ENCODE results near the gene SCARB1.

The SCARB1 gene

DNA sequence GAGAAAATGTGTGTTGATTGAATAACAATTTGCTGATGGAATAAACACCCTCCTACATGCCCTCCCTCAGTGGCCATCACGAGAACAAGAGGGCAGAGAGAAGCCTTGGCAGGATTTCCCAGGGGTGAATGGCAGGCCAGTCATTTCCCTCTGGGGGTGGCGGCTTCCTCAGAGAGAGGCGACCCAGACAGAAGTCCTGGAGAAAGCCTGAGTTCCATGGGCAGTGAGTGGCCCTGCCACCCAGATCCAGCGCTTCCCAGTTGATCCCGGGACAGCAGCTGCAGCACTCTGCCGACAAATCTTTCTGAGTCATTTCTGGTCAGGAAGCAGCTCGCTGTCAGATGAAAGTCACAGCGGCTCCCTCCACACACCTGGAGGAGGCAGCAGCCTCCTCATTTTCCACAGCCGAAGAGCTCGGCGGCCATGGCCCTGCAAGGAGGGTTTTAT, 123.0 kb downstream of the SCARB1 start:
- FAIRE-seq (no peak), DNase-seq (ENCODE audit: extremely low spot score, insufficient read length, low read depth) (no peak)

DNA sequence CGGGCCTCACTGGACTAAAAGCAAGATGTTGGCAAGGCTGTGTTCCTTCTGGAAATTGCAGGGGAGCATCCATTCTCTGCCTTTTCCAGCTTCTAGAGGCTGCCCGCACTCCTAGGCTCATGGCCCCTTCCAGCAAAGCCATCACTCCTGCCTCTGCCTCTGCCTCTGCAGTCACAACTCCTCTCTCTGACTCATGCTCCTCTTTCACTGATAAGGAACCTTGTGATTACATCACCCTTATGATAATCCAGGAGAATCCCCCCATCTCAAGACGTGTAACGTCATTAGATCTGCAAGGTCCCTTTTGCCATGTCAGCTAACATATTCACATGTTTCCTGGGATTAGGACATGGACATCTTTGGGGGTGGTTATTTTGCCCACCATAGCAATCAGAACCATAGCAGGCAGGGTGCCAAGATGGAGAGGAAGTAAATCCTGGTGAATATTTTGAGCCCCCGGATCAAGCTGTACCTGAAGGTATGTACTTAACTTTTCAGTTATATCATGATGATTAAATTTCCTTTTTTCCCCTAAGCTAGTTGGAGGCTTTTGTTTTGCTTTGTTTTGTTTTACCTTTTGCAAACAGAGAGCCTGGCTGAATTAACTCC, 123.6 kb downstream of the SCARB1 start:
- no peak for DNase-seq (ENCODE audit: extremely low spot score, insufficient read length, low read depth)
- no peak for FAIRE-seq

DNA sequence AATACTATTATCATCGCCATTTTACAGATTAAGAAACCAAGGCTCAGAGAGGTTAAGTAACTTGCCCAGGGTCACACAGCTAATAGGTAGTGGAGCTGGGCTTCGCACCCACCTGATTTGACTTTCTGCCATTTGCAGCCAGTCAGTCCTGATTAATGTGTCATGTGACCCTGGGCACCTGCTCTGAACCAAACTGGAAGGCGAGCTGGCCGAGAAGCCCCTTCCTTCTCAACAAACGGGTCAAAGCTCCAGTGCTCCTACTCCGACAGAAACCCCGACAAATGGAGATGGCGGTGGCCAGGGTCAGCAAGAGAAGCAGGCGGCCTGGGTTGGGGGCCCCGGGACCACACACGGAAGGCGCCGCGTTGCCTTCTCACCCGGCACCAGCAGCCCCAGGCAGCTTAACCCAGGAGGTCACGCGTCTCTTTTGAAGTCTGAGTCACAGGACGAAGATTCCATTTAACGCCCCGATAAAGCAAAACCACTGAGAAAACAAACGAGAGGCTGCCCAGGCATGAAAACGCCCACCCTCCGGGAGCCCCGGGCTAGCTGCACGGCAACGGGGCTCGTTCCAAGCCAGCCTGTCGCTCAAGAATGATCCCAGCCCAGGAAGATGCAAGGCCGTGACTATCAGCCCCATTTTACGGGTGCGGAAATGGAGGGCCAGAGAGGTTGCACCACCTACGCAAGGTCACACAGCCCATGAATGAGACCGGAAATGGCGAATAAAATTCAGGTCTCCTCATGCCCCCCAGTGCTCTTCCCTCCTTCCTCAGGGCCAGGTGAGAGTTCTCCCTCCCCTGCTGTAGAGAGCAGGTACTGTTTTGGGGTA, 124.8 kb downstream of the SCARB1 start:
- FAIRE-seq, result no peak

DNA sequence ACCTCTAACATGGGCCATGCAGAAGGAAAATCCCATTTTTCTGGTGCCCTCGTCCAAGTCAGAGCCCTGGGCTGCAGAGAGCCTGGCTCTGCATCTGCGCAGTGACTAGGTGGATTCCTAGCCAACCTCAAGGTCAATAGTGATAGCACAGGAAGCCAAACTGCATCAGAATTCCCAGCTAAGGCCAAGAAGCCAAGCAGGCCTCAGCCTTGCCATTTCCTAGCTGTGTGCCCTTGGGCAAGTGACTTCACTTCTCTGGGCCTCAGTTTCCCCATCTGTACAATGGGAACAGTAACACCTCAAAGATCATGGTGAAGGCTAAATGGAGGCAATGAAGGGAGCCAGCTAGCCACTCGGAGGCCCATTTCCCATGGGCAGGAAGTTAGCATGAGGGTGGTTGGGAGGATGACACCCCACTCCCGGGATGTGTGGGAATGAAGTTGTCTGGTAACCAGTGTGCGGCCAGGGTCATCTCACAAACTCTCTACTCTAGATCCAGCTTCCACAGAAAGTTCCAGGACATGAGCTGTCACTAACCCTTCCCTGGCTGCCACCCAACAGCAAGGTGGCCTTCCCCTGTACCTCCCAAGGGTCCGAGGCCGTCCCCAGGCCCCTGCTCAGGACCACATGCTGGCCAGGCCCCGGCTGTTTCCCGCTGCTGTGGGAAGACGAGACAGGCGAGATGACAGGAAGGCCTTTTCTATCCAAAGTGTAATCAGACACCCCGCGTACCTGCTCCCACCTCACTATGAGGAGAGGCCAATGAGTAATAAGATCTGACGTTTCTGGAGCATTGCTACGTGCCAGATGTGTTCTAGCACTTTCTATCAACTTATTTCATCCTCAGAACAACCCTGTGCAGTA, 125.7 kb downstream of the SCARB1 start:
- FAIRE-seq (no peak), DNase-seq (ENCODE audit: extremely low spot score, insufficient read length, low read depth) (no peak)

More for the DNA sequence above, 124.8 kb downstream of the SCARB1 start:
- no peak for DNase-seq (ENCODE audit: extremely low spot score, insufficient read length, low read depth)

DNA sequence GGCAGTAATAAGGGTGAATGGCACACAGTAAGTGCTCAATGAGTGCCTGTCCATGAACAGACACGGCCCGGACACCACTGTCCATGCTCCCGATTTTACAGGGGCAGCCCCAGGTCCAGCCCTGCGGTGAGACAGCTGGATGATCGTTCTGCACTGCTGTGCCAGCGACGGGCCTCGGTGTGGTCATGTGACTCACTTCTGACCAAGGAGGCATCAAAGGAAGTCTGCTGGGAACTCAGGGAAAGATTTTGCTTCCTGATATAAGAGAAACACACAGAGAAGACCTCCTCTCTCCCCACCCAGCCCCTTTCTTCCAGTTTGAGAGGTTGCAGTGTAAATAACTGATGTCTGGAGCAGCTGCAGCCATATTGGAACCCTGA, 126.6 kb downstream of the SCARB1 start:
- FAIRE-seq (no peak), DNase-seq (ENCODE audit: extremely low spot score, insufficient read length, low read depth) (no peak)

DNA sequence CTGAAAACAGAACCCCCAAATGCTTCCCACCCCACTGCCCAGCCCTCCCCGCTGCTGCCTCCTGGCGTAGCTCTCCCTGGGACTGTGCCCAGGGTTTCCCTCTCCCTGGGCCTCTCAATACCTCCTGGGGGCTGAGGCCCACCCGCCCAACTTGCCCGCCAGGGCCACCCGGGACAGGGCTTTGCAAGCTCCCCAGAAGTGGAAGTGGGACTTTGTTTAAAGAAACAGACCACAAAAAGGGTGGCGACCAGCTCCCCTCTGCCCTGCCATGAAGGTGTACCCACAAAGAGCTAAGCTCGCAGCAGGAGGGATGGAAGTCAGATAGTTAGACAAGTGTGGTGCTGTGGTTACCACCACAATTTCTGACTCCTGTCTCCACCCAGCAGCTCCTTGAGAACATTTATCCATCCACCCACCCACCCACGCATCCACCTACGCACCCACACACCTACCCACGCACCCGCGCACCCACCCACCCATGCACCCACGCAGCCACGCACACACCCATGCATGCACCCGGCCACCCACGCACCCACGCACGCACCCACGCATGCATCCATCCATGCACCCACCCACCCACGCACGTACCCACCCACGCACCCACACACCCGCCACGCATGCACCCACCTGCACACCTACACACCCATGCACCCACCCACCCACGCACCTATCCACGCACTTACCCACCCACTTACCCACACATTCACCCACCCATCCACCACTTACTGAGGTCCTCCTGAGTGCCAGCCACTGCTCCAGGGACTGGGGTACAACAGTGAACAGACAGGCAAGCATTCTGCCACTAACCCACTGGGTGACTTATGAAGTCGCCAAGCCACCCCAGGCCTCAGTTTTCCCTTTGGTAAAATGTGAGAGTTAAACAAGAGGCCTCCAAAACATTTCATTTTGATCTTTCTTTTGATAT, 127.3 kb downstream of the SCARB1 start:
- no peak for DNase-seq (ENCODE audit: extremely low spot score, insufficient read length, low read depth)
- no peak for FAIRE-seq

DNA sequence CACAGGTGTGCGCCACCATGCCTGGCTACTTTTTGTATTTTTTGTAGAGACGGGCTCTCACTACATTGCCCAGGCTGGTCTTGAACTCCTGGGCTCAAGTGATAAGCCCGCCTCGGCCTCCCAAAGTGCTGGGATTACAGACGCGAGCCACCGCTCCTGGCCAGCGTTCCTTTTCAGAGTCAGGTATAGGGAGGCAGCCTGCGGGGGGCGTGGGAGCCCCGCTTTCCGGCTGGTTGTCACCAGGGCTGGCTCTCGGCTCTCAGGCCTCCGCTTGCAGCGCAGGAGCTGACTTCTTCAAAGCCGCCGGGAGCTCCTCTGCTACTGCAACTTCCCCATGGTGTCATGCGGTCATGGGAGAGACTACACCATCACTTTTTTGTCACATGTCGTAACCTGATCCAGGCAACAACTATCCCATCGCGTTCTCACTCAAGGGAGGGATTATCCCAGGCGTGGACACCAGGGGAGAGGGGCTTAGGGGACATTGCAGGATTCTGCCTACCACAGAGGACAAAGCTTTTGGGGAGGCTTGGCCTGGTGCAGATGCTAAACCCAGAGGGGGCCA, 129.4 kb downstream of the SCARB1 start:
- FAIRE-seq (no peak), DNase-seq (ENCODE audit: extremely low spot score, insufficient read length, low read depth) (no peak)

DNA sequence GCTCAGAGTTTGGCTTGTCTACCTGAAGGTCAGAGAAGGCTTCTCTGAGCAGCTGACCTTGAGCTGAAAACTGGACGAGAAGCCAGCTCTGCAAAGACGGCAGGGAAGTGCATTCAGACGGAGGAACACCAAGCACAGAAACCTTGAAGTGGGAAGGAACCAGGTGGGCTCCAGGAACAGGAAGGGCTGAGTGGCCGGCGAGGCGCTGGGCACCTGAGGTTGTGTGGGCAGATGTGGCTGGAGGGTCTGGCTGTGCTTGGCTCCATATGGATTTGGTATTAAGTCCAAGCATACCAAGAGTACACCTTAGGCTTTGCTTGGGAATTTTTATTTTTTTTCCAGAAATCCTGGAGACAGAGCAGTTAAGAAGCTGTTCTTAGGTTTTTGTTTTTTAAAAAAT, 130.6 kb downstream of the SCARB1 start:
- FAIRE-seq, result no peak
- no peak for DNase-seq (ENCODE audit: extremely low spot score, insufficient read length, low read depth)

DNA sequence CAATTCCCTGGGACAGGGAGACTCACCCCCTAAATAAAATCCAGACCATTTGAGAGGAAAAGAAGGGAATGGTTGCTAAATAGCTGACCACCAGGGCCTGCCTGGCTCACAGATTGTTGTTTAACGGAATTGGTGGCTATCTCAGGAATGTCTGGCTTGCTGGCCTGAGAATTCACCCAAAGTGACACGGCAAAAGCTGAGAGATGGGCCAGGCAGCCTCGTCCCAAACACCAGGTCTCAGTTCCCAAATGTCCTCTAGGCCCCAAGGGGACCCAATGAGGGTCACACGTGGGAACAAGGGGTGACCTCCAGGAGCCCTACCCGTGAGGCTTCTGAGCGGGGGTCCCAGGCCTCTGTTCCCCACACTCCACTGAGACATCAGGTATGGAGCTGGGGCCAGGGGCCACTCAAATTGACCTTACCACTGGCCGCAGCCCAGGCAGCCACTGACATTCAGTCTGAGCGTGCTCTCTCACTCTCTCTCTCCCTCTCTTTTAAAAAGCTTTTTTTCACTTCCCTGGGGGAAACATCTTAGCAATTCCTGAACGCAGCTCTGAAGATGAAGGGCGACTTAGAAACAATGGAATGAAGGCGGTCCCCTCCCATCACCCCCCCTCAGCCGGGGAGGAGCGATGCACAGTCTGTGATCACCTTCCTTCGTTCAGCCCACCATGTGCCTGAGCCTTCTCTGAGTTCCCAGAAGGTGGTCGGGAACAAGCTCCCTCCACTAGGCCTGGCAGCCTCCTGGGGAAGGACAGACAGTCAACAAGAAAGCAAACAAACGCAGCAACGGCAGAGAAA, 131.2 kb downstream of the SCARB1 start:
- FAIRE-seq (no peak), DNase-seq (ENCODE audit: extremely low spot score, insufficient read length, low read depth) (no peak)

DNA sequence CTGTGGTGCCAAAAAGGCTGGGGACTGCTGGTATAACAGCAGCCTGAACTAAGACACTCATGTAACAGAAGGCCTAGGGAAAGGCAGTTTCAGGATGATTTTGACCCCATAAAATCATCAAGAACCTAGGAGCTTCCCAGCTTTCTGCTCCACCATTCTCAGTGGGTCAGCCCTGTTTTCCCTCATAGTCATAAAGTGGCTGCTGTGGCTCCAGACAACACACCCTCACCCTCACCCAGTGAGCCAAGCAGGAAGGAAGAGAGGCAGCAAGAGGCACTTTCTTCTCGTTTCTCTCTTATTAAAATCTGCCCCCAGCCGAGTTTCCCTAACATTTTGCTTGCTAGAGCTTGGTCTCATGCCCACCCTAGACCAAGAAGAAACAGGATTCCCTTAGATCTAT, 131.8 kb downstream of the SCARB1 start:
- FAIRE-seq, result no peak
- no peak for DNase-seq (ENCODE audit: extremely low spot score, insufficient read length, low read depth)

DNA sequence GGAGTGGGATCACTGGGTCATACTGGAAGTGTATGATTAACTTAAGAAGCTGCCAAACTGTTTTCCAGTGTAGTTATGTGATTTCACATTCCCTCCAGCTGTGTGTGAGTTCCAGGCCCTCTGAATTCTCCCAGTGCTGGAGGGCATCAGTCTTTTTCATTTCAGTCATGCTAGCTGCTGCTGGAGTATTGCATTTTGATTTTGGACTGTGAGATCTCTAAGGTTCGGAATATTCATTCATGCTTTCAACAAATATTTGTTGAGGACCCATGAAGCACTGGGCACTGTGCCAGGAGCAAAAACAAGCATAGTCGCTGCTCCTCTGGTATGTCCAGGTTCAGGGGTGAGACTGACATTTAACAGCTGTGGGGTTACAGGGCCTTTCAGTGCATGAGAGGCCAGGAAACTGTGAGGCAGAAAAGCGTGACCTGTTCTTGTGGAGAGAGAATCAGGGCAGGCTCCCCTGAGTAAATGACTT, 133.2 kb downstream of the SCARB1 start:
- no peak for FAIRE-seq

DNA sequence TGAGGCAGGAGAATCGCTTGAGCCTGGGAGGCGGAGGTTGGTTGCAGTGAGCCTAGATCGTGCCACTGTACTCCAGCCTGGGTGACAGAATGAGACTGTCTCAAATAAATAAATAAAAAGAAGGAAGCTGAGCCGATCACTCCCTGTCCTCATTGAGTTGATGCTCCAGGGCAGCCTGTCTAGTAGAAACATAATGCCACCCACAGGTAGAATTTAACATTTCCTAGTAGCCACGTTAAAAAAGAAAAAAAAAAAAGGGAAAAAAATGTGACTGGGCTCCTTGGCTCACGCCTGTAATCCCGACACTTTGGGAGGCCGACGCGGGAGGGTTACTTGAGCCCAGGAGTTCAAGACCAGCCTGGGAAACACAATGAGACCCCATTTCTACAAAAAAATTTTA, 135.7 kb downstream of the SCARB1 start:
- no peak for DNase-seq (ENCODE audit: extremely low spot score, insufficient read length, low read depth)
- FAIRE-seq, result no peak

More for the DNA sequence above, 133.2 kb downstream of the SCARB1 start:
- DNase-seq (ENCODE audit: extremely low spot score, insufficient read length, low read depth), result no peak

DNA sequence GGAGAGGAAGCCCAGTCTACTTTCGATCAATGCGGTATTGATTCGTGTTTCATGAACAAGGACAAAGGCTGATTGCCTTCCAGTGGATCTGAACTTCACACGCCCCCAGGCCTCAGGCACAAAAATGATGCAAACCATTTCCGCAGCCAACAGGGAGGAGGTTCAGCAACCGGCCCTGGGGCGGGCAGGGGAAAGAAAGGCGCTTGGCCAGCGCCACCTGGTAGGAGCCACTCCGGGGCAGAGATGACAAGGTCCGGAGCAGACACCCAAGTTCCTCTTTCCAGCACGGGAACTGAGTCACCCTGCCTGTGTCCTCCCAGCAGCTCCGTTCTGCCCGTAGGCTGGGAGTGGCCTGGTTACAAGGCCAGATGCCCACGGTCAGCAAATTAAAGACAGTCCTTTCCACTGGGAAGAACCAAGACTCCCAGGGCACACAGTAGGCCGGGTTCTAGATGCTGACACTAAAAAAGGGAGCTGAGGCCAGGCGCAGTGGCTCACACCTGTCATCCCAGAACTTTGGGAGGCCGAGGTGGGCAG, 136.3 kb downstream of the SCARB1 start:
- peak; percentile 67 for FAIRE-seq
- DNase-seq (ENCODE audit: extremely low spot score, insufficient read length, low read depth), result peak; percentile 48

Measured in GM18507 (cell line).